Colonic mucosa (tissue), 4 donors: ENCODE results near the gene CES3. TPM values are rescaled to one million over a fixed set of nuclear protein-coding genes. Genes with fewer than 3 reads are reported as not detected.

ENCODE experiments used
- DNase-seq: peaks from one replicate; pipeline ENCODE4 v3.0.0-alpha.2; 2020
- H3K27ac ChIP-seq: fragments of 200-600 bp; one replicate; pipeline ENCODE4 v1.8.0; 2021
- H3K27me3 ChIP-seq: fragments of 200-600 bp; one replicate; pipeline ENCODE4 v1.8.0; 2021
- H3K36me3 ChIP-seq: fragments of 200-600 bp; one replicate; pipeline ENCODE4 v1.8.0; 2021
- H3K4me1 ChIP-seq: fragments of 200-600 bp; one replicate; pipeline ENCODE4 v1.8.0; 2021; ENCODE audit warnings: mild to moderate bottlenecking
- H3K4me3 ChIP-seq: fragments of 200-600 bp; one replicate; pipeline ENCODE4 v1.8.0; 2021
- H3K9ac ChIP-seq, 2 donors: one replicate each; pipeline ENCODE4 v1.7.0; 2013; ENCODE audit warnings: control low read depth in 2 of 2, low read depth in 2 of 2, low read length in 2 of 2
- H3K9me3 ChIP-seq: fragments of 200-600 bp; one replicate; pipeline ENCODE4 v1.8.0; 2021
- intact Hi-C: fragments of 100-400 bp; cut with DNase I; formaldehyde crosslinking; loops from one replicate; pipeline ENCODE4 v1.14.1; 2022
- total RNA-seq, 2 donors: library from RNA; stranded (reverse); fragmentation: NEBNext Ultra II Directional in 1 of 2; extraction: Animal tissue kit (Norgen Biotek cat#: 25700) in 1 of 2; gene quantifications; one replicate each; pipeline ENCODE4 v1.2.1, GENCODE V29; 2021
- TF ChIP-seq, protein P1 (sequence below): fragments of 200-600 bp; IDR thresholded peaks from one replicate; pipeline ENCODE4 v1.8.0; 2022; ENCODE audit warnings: antibody characterized with exemption, mild to moderate bottlenecking
- donor health status: healthy.
- donor health status: DM: no; HTN: no; CAD: no.
- donor health status: DM: no; HTN: no; CAD: no.

Gene CES3
- total RNA-seq, 2 donors from 2014 or later = 136 to 169 TPM

DNA sequence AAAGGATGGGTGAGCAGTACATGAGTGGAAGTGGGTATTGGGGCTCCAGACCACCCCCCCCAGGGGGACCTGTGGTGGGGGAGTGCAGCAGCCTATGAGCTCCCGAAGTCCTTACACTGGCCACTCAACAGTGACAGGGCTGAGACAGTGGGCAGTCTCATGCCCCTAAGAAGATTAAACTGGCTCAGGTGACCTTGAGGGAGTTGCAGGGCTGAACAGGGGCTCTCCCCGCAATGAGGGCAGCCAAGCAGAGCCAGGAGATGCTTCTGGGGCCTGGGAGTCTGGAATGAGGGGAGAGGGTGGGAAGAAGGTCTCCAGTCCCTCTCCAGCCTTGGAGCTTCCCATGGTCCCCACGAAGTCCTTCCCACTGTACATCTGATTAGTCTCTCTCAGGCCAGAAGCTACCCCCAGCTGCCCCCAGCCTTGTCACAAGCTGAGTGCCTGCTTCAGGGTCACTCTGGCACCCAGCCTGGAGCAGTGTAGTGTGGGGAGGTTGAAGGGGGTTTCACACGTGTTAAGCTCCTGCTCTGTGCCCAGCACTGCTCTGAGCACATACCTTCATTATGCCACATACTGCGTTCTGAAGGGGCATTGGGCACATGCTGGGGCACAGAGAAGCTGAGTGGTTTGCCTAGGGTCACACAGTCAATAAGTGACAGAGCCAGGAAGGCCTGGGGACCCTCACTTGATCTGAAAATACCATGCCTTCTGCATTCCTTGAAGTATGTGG, 41.3 kb upstream of the CES3 start:
- Histone ChIP-seq H3K4me1 (no peaks in the 10 kb centered on the region), H3K4me3 (no peak overlapping the region), H3K9me3 (no peaks in the 10 kb centered on the region), H3K36me3 (no peaks in the 10 kb centered on the region), H3K9ac (no peak overlapping the region), H3K27ac (no peak overlapping the region), H3K27me3 (peaks cover 6% of the 10 kb centered on the region)
- no peak for DNase-seq
- TF ChIP-seq, protein P1, sequence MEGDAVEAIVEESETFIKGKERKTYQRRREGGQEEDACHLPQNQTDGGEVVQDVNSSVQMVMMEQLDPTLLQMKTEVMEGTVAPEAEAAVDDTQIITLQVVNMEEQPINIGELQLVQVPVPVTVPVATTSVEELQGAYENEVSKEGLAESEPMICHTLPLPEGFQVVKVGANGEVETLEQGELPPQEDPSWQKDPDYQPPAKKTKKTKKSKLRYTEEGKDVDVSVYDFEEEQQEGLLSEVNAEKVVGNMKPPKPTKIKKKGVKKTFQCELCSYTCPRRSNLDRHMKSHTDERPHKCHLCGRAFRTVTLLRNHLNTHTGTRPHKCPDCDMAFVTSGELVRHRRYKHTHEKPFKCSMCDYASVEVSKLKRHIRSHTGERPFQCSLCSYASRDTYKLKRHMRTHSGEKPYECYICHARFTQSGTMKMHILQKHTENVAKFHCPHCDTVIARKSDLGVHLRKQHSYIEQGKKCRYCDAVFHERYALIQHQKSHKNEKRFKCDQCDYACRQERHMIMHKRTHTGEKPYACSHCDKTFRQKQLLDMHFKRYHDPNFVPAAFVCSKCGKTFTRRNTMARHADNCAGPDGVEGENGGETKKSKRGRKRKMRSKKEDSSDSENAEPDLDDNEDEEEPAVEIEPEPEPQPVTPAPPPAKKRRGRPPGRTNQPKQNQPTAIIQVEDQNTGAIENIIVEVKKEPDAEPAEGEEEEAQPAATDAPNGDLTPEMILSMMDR = no peak
- intact Hi-C loops = no loop called here

DNA sequence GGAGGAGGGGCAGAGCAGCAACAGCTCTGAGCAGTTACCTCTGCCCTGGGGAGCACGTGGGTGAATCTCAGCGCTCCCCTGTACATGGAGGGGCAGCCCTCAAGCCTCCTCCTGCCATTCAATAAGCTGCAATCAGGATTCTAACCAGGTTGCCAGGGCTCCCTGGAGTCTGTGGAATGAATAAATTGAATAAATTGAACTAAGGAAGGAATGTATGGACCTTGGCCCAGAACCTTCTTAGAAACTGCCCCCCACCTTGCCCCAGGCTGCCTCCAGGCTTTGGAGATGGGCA, 40.8 kb upstream of the CES3 start:
- H3K27ac ChIP-seq = no peak overlapping the region
- H3K9me3 ChIP-seq = no peaks in the 10 kb centered on the region
- no peak overlapping the region for H3K4me3 ChIP-seq
- no peak for DNase-seq
- TF ChIP-seq, protein P1 = no peak
- intact Hi-C loops = no loop called here
- peaks cover 9% of the 10 kb centered on the region for H3K27me3 ChIP-seq
- no peaks in the 10 kb centered on the region for H3K4me1 ChIP-seq
- no peak overlapping the region for H3K9ac ChIP-seq
- H3K36me3 ChIP-seq = no peaks in the 10 kb centered on the region

DNA sequence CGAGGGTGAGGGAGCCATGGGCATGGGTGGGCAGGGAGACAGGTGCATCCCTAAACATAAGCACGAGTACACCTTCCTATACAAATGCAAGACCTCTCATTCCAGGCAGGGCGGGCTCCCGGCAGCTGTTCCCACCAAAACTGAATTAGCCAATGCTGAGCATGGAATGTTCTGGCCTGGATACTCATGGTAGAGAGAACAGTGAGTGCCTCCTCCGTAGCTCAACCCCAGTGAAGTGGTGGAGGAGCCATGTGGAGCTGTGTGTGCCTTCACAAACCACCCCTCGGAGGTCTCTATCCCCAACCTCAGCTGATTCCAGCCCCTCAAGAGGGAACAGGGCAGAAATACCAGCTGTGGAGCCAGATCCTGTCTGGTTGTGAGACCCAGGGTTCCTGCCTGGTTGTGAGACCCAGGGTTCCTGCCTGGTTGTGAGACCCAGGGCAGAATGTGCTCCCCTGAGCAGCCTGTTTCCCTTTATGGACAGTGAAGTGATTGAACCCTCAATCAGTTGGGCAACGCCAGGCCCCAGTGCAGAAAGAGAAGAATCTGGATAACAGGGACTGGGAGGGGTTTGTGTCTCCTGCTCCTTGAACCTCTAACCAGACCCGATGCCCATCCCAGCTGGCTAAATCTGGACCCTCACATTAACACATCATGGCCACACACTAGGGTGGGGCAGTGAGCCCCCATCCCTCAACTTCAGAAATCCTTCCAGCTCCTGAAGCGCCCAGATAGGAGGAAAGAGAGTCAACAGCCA, 40.0 kb upstream of the CES3 start:
- TF ChIP-seq, protein P1 = no peak
- no peaks in the 10 kb centered on the region for H3K4me1 ChIP-seq

DNA sequence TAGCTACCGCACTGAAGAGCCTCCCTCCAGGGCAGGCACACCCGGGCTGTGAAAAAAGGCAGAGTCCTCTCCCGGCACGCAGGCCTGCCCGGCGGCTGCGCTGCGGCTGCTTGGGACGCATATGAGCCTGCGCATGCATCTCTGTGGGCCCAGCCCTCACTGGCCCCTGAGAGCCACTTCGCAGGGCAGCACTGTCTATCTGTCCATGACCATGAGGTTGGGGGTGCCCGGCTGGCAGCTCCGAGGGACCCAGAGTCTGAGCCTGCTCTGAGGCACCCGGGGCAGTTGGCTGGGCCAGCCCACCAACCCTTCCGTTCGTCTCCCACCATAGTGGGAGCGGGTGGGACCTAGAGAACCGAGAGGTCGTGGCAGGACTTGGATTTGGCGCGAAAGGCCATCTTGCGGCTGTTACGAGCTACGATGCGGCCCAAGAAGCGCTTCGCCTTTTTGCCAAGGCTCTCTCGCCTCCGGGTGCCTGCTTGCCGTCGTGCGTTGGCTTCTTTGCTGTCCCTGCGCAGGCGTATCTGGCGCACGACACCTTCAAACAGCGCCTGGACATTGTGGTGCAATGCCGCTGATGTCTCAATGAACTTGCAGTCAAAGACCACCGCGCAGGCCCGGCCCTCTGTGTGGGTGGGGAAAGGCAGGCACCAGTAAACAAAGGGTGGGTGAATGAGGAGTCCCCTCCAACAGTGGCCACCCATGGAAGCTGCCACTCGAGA, 39.2 kb upstream of the CES3 start:
- TF ChIP-seq, protein P1 = no peak
- intact Hi-C loops = no loop called here
- Histone ChIP-seq H3K9ac (no peak overlapping the region), H3K4me1 (no peaks in the 10 kb centered on the region), H3K27ac (no peak overlapping the region), H3K27me3 (peaks cover 15% of the 10 kb centered on the region), H3K36me3 (no peaks in the 10 kb centered on the region), H3K9me3 (no peaks in the 10 kb centered on the region), H3K4me3 (no peak overlapping the region)
- no peak for DNase-seq

More for the DNA sequence above, 40.0 kb upstream of the CES3 start:
- no peaks in the 10 kb centered on the region for H3K9me3 ChIP-seq
- peaks cover 15% of the 10 kb centered on the region for H3K27me3 ChIP-seq
- no peak overlapping the region for H3K9ac ChIP-seq
- no peak overlapping the region for H3K4me3 ChIP-seq
- DNase-seq = no peak
- no peak overlapping the region for H3K27ac ChIP-seq
- no peaks in the 10 kb centered on the region for H3K36me3 ChIP-seq
- intact Hi-C loops = no loop called here

DNA sequence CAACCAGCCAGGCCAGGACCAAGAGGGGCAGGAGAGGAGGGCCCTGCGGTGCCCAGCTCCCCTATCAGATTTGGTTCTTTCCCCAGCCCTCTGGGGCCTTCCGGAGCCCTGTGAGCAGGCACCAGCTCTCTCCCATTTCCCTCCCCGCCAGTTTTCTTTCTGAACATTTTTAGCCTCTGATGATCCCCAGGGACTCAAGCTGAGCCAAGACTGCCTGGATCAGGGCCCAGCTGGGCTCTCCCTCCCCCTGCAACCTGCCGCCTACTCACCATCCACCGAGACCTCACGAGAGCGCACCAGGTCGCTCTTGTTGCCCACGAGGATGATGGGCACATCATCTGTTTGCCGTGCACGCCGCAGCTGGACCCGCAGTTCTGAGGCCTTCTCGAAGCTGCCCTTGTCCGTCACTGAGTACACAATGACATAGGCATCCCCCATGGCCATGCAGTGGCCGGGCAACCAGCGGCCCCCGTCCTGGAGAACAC, 37.8 kb upstream of the CES3 start:
- TF ChIP-seq, protein P1 = no peak
- Histone ChIP-seq H3K4me3 (no peak overlapping the region), H3K27me3 (peaks cover 15% of the 10 kb centered on the region), H3K9ac (peak overlapping the region; percentile 12 to 31), H3K27ac (no peak overlapping the region), H3K36me3 (no peaks in the 10 kb centered on the region), H3K4me1 (no peaks in the 10 kb centered on the region), H3K9me3 (no peaks in the 10 kb centered on the region)
- intact Hi-C loops = no loop called here
- no peak for DNase-seq
